GM12891 (cell line): Measurements from ENCODE around the gene MPO.

Experiments used
- DNase-seq: peaks from one replicate; pipeline ENCODE4 v3.0.0; 2011; ENCODE audit warnings: low spot score; ENCODE audit not compliant: insufficient read length
- FAIRE-seq: peaks from 2 replicates; lab custom pipeline; 2011; peaks lifted over from hg19 to GRCh38; lab: Jason Lieb, UNC
- PAX5 ChIP-seq: IDR thresholded peaks from 2 replicates; pipeline ENCODE4 v1.6.1; 2011; ENCODE audit warnings: low read length, moderate library complexity, mild to moderate bottlenecking; ENCODE audit not compliant: insufficient read depth, severe bottlenecking
- POLR2A ChIP-seq: IDR thresholded peaks from 2 replicates; pipeline ENCODE4 v1.6.1; 2011; ENCODE audit warnings: low read depth, low read length, control low read depth
- POLR2AphosphoS5 ChIP-seq: IDR thresholded peaks from 2 replicates; pipeline ENCODE4 v1.6.1; 2011; ENCODE audit warnings: low read depth, low read length, control low read depth
- POU2F2 ChIP-seq: IDR thresholded peaks from 2 replicates; pipeline ENCODE4 v1.6.1; 2011; ENCODE audit warnings: low read depth, mild to moderate bottlenecking, control low read depth, low read length, moderate library complexity
- SPI1 ChIP-seq: IDR thresholded peaks from 2 replicates; pipeline ENCODE4 v1.6.1; 2011; ENCODE audit warnings: low read depth, low read length, control low read depth
- TAF1 ChIP-seq: IDR thresholded peaks from 2 replicates; pipeline ENCODE4 v1.6.1; 2011; ENCODE audit warnings: low read depth, low read length, control low read depth

Gene MPO

GRCh38 chr17:58275417-58275816 lies 5.3 kb downstream of the MPO start:
- TF ChIP-seq POLR2AphosphoS5, result no peak
- DNase-seq (no peak), FAIRE-seq (no peak)

- TF ChIP-seq TAF1 (no peak), SPI1 (peak; percentile 67)
- FAIRE-seq (peak; percentile 87), DNase-seq (no peak)
Measured at GRCh38 chr17:58273453-58274104, 7.2 kb downstream of the MPO start.

- no peak for TF ChIP-seq POU2F2
- TF ChIP-seq POLR2AphosphoS5, result no peak
- TF ChIP-seq PAX5, result no peak
- TF ChIP-seq SPI1, result no peak
- no peak for TF ChIP-seq POLR2A
- no peak for TF ChIP-seq TAF1
- FAIRE-seq, result no peak
- DNase-seq, result no peak
Measured at GRCh38 chr17:58272367-58273280, 8.1 kb downstream of the MPO start.

- TF ChIP-seq TAF1 (no peak), SPI1 (no peak), PAX5 (no peak), POLR2AphosphoS5 (no peak)
- no peak for FAIRE-seq
- DNase-seq, result no peak
Measured at GRCh38 chr17:58271216-58271931, 9.4 kb downstream of the MPO start.

GRCh38 chr17:58270476-58271215 lies 10.1 kb downstream of the MPO start:
- FAIRE-seq (peak; percentile 23), DNase-seq (no peak)
- TF ChIP-seq POLR2A (no peak), PAX5 (no peak), POU2F2 (no peak), TAF1 (no peak), SPI1 (no peak), POLR2AphosphoS5 (no peak)

GRCh38 chr17:58269557-58270291 lies 11.0 kb downstream of the MPO start:
- no peak for FAIRE-seq
- no peak for DNase-seq
- TF ChIP-seq SPI1 (no peak), POLR2AphosphoS5 (no peak), TAF1 (no peak), PAX5 (no peak), POU2F2 (no peak), POLR2A (no peak)

- TF ChIP-seq PAX5, result no peak
- DNase-seq, result no peak
- no peak for FAIRE-seq
Measured at GRCh38 chr17:58268774-58269556, 11.8 kb downstream of the MPO start.

- FAIRE-seq, result no peak
- DNase-seq, result no peak
- TF ChIP-seq POLR2AphosphoS5 (no peak), POLR2A (no peak), POU2F2 (no peak), TAF1 (no peak), PAX5 (no peak), SPI1 (no peak)
Measured at GRCh38 chr17:58268326-58268725, 12.4 kb downstream of the MPO start.
